ENCODE results near the gene TYW5.

The TYW5 gene, protein sequence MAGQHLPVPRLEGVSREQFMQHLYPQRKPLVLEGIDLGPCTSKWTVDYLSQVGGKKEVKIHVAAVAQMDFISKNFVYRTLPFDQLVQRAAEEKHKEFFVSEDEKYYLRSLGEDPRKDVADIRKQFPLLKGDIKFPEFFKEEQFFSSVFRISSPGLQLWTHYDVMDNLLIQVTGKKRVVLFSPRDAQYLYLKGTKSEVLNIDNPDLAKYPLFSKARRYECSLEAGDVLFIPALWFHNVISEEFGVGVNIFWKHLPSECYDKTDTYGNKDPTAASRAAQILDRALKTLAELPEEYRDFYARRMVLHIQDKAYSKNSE

GRCh38 chr2:199955339-199956061, at the start of gene TYW5, which contains the start of gene MAIP1:
TSS of gene TYW5 (minus strand) at chr2:199955491. CDS start at chr2:199955470, 21 bp downstream.
TSS of gene MAIP1 (plus strand) at chr2:199955582. CDS start at chr2:199955799, 217 bp downstream.
- peak; percentile 63 for DNase-seq

GRCh38 chr2:200003444-200003843, 48.2 kb upstream of the TYW5 start:
- no peak for DNase-seq

DNA sequence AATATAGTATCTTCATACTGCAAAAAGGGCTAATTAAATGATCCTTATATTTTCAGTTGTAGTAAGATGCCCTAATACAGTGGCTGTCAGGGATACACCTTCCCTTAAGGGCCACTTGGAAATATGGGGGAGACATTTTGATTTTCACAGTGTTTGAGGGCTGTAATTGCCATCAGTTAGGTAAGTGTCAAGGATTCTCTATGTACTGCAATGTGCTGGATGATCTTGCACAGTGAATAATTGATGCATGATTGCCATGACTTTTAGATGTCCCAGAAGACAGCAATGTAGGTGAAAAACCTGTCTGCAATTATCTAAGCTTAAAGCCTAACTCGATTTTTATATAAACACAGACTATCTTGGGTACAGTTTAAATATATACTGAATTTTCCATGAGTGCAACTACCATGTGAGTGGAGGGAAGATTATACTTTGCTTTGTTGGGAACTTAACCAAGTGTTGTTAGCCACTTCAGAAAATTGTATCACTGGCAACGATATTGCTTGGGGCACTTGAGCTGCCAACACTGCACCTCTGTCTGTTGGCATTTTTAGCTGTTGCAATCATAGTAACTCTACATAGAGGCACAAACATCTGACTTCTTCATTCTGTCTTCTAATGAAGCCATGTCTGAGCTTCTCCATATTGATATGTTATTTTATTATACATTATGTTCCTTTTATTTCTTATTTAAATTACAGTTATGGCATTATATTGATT, 45.3 kb upstream of the TYW5 start:
- no peak for DNase-seq

- no peak for DNase-seq
Measured at GRCh38 chr2:199999166-199999565, 43.9 kb upstream of the TYW5 start.

DNA sequence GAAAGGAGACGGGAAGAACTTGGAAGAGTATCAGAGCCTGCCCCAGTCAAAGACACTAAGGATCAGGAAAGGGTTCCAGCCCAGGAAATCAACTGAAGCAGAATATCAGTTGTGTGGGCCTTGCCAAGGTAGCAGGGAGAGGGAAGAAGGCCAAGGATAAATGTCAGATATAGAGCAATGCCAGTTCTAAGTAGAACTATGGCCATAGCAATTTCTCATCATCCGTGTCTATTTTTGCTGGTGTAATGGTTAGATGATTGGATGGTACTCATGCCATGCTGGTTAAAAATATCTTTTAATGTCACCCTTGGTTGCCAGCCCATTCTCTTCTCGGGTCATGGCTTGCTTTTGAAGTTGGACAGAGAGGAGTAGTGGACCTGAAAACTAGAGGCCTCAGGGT, 42.0 kb upstream of the TYW5 start:
- no peak for DNase-seq

DNA sequence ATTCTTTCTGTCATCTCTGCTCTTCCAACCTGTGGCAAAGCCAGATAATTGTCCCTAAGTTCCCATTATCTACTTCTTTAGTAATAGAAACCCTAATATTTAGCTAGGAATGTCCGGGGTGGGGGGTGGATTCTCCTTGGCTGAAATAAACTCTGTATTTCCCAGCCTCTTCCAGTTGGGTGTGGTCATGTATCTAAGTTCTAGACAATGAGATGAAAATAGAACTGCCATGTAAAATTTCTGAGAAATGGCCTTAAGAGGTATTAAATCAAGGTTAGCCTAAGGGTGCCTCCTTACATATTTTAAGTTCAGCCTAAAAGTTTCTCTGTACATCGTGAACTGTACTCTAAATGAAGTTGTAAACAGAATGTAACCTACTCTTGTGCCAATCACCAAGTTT, 39.6 kb upstream of the TYW5 start:
- no peak for DNase-seq

GRCh38 chr2:199994371-199994770, 39.1 kb upstream of the TYW5 start:
- no peak for DNase-seq

- no peak for DNase-seq
Measured at GRCh38 chr2:199992296-199992695, 37.0 kb upstream of the TYW5 start.

DNA sequence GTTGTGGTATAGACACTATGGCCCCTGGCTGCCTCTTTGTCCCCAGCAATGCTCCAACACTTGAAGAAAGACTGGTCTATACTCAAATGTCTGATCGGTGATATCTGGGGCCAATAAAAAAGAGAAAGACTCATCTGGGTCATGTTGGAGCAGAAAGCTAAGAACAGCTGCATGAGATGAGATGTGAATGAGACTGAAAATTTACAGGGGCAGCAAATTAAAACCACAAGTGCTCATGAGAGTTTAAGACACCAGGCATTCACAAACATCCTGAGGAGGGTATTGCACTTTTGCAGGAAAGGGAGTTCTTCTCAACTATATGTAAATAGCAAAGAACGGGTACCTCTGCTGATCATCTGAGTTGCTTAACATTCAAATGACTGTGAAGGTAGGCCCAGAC, 36.4 kb upstream of the TYW5 start:
- DNase-seq: no peak

- no peak for DNase-seq
Measured at GRCh38 chr2:199989822-199990221, 34.5 kb upstream of the TYW5 start.

DNA sequence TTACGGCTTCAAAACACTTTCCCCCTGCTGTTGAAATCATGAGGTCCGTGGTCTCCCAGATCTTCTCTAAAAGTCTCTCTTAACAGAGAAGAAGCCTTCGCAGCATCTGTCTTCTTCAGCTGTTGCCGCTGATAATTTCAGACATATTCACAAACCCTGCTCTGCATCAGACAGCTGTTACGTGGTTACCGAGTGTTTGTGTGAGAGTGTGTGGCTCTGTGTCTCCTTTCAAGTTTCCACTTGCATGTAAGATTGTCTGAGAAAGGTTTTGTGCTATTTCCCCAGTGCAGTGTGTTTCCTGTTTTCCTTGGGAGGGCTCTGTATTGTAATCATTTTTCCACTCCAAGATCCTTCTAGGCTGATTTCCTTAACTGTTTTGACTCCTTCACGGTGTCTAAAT, 32.9 kb upstream of the TYW5 start:
- no peak for DNase-seq

DNA sequence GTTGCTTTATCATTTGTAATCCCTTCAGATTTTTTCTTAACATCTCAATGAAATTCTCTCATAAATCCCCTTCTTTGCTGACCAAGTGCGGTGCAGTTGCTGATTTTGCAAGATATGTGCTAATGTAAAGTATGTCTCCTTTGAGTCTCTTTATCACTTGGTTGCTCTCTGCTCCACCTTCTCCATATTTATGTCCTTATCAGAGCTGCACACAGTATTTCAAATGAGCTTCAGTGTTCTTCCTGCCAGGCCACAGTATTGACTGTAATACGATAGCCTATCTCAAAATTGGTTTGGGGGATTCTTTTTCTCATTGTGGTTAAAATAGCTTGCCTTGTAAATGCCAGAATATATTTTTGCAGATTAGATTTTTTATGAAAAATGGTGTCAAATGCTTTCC, 32.3 kb upstream of the TYW5 start:
- DNase-seq: no peak

DNA sequence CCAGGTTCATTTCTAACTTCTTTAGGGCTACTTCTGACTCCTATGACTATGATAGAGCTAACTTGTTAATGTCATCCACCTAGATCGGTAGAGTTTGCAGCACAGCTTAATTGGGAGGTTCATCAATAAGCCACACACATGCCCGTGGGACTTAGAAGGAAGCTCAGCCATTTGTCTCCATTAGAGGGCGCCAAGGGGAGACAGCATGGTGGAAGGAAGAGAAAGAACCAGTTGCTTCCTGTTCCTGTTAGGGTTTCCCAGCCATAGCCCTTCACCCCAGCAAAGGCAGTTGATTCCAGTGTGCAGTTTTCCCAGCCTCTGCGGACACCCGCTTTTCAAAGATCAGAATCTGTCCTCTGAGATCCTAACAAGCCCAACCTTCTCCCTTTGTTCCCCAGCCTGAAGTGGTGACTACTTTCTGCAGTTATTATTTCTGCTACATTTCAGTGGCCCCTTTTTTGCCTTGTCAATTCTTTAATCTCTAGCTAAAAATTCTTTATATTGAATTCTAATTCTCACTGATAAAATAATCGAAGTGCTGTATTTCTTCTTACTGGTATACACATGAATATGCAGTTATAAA, 30.4 kb upstream of the TYW5 start:
- peak; percentile 22 for DNase-seq

DNA sequence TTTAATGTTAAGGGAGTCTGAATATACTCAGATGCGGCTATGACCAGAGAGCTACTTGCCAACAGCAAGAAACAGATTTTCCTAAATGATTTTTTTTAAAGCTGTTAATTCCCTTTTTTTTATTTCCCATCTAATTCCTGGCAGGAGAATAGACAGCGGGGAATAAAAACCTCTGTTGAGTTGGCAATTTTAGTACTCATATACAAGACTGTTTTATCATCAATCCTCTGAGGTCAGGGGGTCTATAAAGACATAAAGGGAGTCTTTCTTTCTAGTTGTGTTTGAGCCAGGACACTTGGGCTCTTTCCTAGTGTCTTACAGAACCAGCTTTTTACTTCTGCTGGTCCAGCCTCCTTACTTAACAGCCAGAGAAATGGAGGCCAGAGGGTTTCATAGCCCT, 29.5 kb upstream of the TYW5 start:
- no peak for DNase-seq

GRCh38 chr2:199984159-199984558, 28.9 kb upstream of the TYW5 start:
- no peak for DNase-seq

GRCh38 chr2:199983534-199983933, 28.2 kb upstream of the TYW5 start:
- DNase-seq: no peak

- no peak for DNase-seq
Measured at GRCh38 chr2:199982126-199982843, 27.0 kb upstream of the TYW5 start.

- peak; percentile 20 for DNase-seq
Measured at GRCh38 chr2:199979832-199980628, 24.7 kb upstream of the TYW5 start.

- DNase-seq: no peak
Measured at GRCh38 chr2:199979398-199979797, 24.1 kb upstream of the TYW5 start.

- DNase-seq: peak; percentile 23
Measured at GRCh38 chr2:199977984-199978415, 22.7 kb upstream of the TYW5 start.

DNA sequence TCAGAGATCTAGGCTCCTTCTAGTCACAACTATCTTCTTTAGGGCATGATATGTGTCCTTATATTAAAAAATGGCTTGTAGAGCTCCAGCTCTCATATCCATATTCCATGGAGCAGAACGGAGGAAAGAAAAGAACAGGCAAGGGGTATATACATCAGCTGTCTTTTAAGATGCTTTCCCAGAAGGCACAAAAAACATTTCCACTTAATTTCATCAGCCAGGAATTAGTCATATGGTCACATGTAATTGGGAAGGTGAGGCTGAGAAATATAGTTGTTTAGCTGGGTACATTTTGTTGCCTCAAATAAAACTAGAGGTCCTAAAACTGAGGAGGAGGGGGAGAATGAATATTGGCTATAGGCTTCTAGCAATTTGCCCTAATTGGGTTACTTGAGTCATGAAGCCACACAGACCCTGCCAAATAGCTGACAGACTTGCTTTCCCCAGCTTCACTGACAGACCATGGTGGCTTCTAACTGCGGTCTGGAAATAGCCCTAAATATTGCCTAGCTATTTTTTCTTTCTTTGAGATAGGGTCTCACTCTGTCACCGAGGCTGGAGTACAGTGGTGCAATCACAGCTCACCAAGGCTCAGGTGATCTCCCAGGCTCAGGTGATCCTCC, 20.1 kb upstream of the TYW5 start:
- no peak for DNase-seq
